Endodermal cell (in vitro differentiated cells): ENCODE data around the gene SLC25A22. TPM values are rescaled to one million over a fixed set of nuclear protein-coding genes. Genes with fewer than 3 reads are reported as not detected.

Experiments
- DNase-seq: peaks from one replicate; pipeline ENCODE4 v3.0.0-alpha.2; 2017
- H3K27ac ChIP-seq: 2 replicates; pipeline ENCODE4 v1.5.1; 2013; ENCODE audit warnings: mild to moderate bottlenecking, low read depth, low read length, moderate library complexity
- H3K27me3 ChIP-seq: 2 replicates; pipeline ENCODE4 v1.6.1; 2013; ENCODE audit warnings: mild to moderate bottlenecking, low read length, moderate library complexity; ENCODE audit not compliant: insufficient read depth, control insufficient read depth, poor library complexity, severe bottlenecking
- H3K36me3 ChIP-seq: 2 replicates; pipeline ENCODE4 v1.7.0; 2013; ENCODE audit warnings: mild to moderate bottlenecking, low read length, moderate library complexity; ENCODE audit not compliant: control insufficient read depth, insufficient read depth
- H3K4me1 ChIP-seq: one replicate; pipeline ENCODE4 v1.7.0; 2013; ENCODE audit warnings: low read length; ENCODE audit not compliant: control insufficient read depth, insufficient read depth
- H3K4me3 ChIP-seq: 2 replicates; pipeline ENCODE4 v1.5.1; 2013; ENCODE audit warnings: mild to moderate bottlenecking, low read length, moderate library complexity
- H3K9ac ChIP-seq: 2 replicates; pipeline ENCODE4 v1.6.1; 2013; ENCODE audit warnings: mild to moderate bottlenecking, low read length, moderate library complexity; ENCODE audit not compliant: poor library complexity, severe bottlenecking; ENCODE audit errors: extremely low read depth
- H3K9me3 ChIP-seq: 2 replicates; pipeline ENCODE4 v1.6.1; 2013; ENCODE audit warnings: mild to moderate bottlenecking, low read length, moderate library complexity; ENCODE audit not compliant: control insufficient read depth
- H3K27ac Mint-ChIP-seq: 2 replicates; pipeline ENCODE4 v1.8.0; 2020; ENCODE audit warnings: mixed read lengths
- H3K27me3 Mint-ChIP-seq: 2 replicates; pipeline ENCODE4 v1.8.0; 2021; ENCODE audit warnings: mild to moderate bottlenecking, mixed read lengths; ENCODE audit not compliant: insufficient read depth
- H3K36me3 Mint-ChIP-seq: 2 replicates; pipeline ENCODE4 v1.8.0; 2020; ENCODE audit warnings: low read depth, mixed read lengths
- H3K4me1 Mint-ChIP-seq: 2 replicates; pipeline ENCODE4 v1.8.0; 2020; ENCODE audit warnings: mixed read lengths
- H3K4me3 Mint-ChIP-seq: 2 replicates; pipeline ENCODE4 v1.8.0; 2020; ENCODE audit warnings: mild to moderate bottlenecking, moderate library complexity, mixed read lengths
- H3K9me3 Mint-ChIP-seq: 2 replicates; pipeline ENCODE4 v1.8.0; 2020; ENCODE audit warnings: mild to moderate bottlenecking, mixed read lengths
- CTCF ChIP-seq: fragments of 200-600 bp; sonication (generic); conservative IDR thresholded peaks from 2 replicates; pipeline ENCODE4 v1.5.0; 2021; ENCODE audit warnings: antibody characterized with exemption, mild to moderate bottlenecking
- WGBS, 2 experiments: methylation state at CpG; one replicate each; pipeline versions ENCODE4 v1.1.5 to v1.1.7; 2013; ENCODE audit warnings: missing lambda C conversion rate in 2 of 2, mixed read lengths in 1 of 2; ENCODE audit not compliant: insufficient coverage in 1 of 2, insufficient read length in 1 of 2; 5-methylcytosine and 5-hydroxymethylcytosine counted together
- total RNA-seq, 2 donors: library from RNA; stranded (reverse); fragmentation: NEBNext Ultra II Directional in 1 of 2; extraction: Animal tissue kit (Norgen Biotek cat#: 25700) in 1 of 2; gene quantifications; 2 replicates in 1 of 2; 3 replicates in 1 of 2; pipeline ENCODE4 v1.2.1, GENCODE V29; 2021

Gene SLC25A22
- total RNA-seq, 2 donors from 2014 or later, result 46.5 to 56.2 TPM

GRCh38 chr11:767238-767637, 30.8 kb downstream of the SLC25A22 start:
- 95 to 96% methylated on average over 7 to 11 of the region's 11 CpGs for WGBS, 2 experiments

GRCh38 chr11:766936-767210, 31.2 kb downstream of the SLC25A22 start:
- Mint-ChIP-seq H3K27me3 (no peaks in the 10 kb centered on the region), H3K27ac (no peak overlapping the region), H3K4me1 (no peaks in the 10 kb centered on the region), H3K36me3 (peaks cover 55% of the 10 kb centered on the region), H3K4me3 (no peak overlapping the region), H3K9me3 (no peaks in the 10 kb centered on the region)
- no peaks in the 10 kb centered on the region for H3K4me1 ChIP-seq
- H3K9me3 ChIP-seq, result no peaks in the 10 kb centered on the region
- no peaks in the 10 kb centered on the region for H3K27me3 ChIP-seq
- DNase-seq, result no peak
- WGBS, 2 experiments, result 93 to 100% methylated on average over 2 of the region's 2 CpGs
- no peak overlapping the region for H3K27ac ChIP-seq
- H3K9ac ChIP-seq, result no peak overlapping the region
- no peak for TF ChIP-seq CTCF
- H3K36me3 ChIP-seq, result peaks cover 53% of the 10 kb centered on the region
- no peak overlapping the region for H3K4me3 ChIP-seq

More at GRCh38 chr11:767238-767637, 30.8 kb downstream of the SLC25A22 start:
- no peaks in the 10 kb centered on the region for H3K9me3 ChIP-seq
- DNase-seq, result no peak
- no peak overlapping the region for H3K4me3 ChIP-seq
- H3K27ac Mint-ChIP-seq, result no peak overlapping the region
- H3K27ac ChIP-seq, result no peak overlapping the region
- H3K4me3 Mint-ChIP-seq, result no peak overlapping the region
- H3K27me3 Mint-ChIP-seq, result no peaks in the 10 kb centered on the region
- peaks cover 53% of the 10 kb centered on the region for H3K36me3 Mint-ChIP-seq
- H3K9me3 Mint-ChIP-seq, result no peaks in the 10 kb centered on the region
- H3K4me1 ChIP-seq, result no peaks in the 10 kb centered on the region
- H3K9ac ChIP-seq, result no peak overlapping the region
- no peaks in the 10 kb centered on the region for H3K4me1 Mint-ChIP-seq
- peaks cover 52% of the 10 kb centered on the region for H3K36me3 ChIP-seq
- no peak for TF ChIP-seq CTCF
- no peaks in the 10 kb centered on the region for H3K27me3 ChIP-seq

DNA sequence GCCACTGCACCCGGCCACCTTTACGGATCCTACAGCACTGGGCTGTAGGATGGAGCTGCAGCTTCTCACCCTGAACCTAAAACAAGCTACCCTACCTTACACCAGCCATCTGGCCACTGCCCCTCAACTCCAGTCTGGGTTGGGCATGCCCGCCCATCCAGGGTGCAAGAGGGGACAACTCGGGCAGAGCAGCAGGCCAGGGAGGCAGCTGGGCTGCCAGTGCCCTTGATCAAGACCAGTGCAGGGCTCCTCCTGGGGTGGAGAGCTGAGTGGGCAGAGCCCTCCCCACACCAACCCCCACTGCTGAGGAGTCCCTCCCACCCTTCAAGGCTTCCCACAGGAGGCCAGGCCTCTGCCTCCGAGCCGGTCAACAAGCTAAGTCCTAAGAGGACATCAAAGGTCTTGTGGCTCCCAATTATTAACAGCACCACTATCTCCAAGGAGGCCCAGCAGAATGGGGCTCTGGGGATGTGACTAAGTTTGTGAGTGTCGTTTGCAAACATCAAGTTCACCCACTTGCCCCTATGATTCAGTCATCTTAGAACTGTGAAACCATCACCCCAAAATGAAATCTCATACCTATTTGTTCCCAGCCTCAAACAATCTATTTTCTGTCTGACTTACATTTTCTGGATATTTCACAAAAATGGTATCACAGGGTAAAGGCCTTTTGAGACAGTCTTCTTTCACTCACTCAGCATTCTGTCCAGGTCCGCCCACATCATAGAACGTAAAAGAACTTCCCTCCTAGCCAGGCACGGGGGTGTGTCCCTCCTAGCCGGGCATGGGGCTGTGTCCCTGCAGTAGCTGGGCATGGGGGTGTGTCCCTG, 31.8 kb downstream of the SLC25A22 start:
- no peaks in the 10 kb centered on the region for H3K27me3 ChIP-seq
- no peaks in the 10 kb centered on the region for H3K27me3 Mint-ChIP-seq
- TF ChIP-seq CTCF, result no peak
- no peaks in the 10 kb centered on the region for H3K4me1 Mint-ChIP-seq
- 94 to 100% methylated on average over 5 to 11 of the region's 11 CpGs for WGBS, 2 experiments
- peaks cover 60% of the 10 kb centered on the region for H3K36me3 Mint-ChIP-seq
- H3K9me3 ChIP-seq, result no peaks in the 10 kb centered on the region
- H3K4me3 ChIP-seq, result no peak overlapping the region
- H3K4me3 Mint-ChIP-seq, result no peak overlapping the region
- no peaks in the 10 kb centered on the region for H3K9me3 Mint-ChIP-seq
- no peaks in the 10 kb centered on the region for H3K4me1 ChIP-seq
- H3K27ac ChIP-seq, result no peak overlapping the region
- no peak for DNase-seq
- no peak overlapping the region for H3K27ac Mint-ChIP-seq
- H3K9ac ChIP-seq, result no peak overlapping the region
- peaks cover 52% of the 10 kb centered on the region for H3K36me3 ChIP-seq
